Transverse colon (tissue), 4 donors: Measurements from ENCODE around the gene FOXP1. TPM values are rescaled to one million over a fixed set of nuclear protein-coding genes. Genes with fewer than 3 reads are reported as not detected.

ENCODE experiments used
- DNase-seq: peaks from one replicate; pipeline ENCODE4 v3.0.0-alpha.2; 2019
- H3K27ac ChIP-seq, 4 donors: fragments of 200-600 bp; sonication (generic); 2 replicates each; pipeline ENCODE4 v1.5.1; 2016 to 2018; ENCODE audit warnings: inconsistent platforms in 4 of 4
- H3K27me3 ChIP-seq: fragments of 200-600 bp; sonication (generic); 2 replicates; pipeline ENCODE4 v1.5.1; 2017; ENCODE audit warnings: inconsistent platforms
- H3K36me3 ChIP-seq, 4 donors: fragments of 200-600 bp; sonication (generic); 2 replicates each; pipeline ENCODE4 v1.5.1; 2017 to 2019; ENCODE audit warnings: inconsistent platforms in 4 of 4
- H3K4me1 ChIP-seq, 4 donors: fragments of 200-600 bp; sonication (generic); 2 replicates each; pipeline ENCODE4 v1.5.1; 2017 to 2020; ENCODE audit warnings: inconsistent platforms in 4 of 4
- H3K4me3 ChIP-seq, 4 donors: fragments of 200-600 bp; sonication (generic); 1 replicate in 1 of 4; 2 replicates in 3 of 4; pipeline versions ENCODE4 v1.5.1 to v1.6.1; 2017 to 2019; ENCODE audit warnings: inconsistent platforms in 4 of 4
- H3K9me3 ChIP-seq, 2 donors: fragments of 200-600 bp; sonication (generic); 2 replicates each; pipeline ENCODE4 v1.5.1; 2017 to 2019; ENCODE audit warnings: inconsistent platforms in 2 of 2
- EP300 ChIP-seq: sonication (generic); formaldehyde crosslinking; IDR thresholded peaks from one replicate; pipeline ENCODE4 v1.6.1; 2017; ENCODE audit warnings: antibody characterized with exemption, low read depth
- POLR2A ChIP-seq: fragments of 450-650 bp; IDR thresholded peaks from one replicate; pipeline ENCODE4 v1.6.1; 2016; ENCODE audit warnings: antibody characterized with exemption, mild to moderate bottlenecking, moderate library complexity
- POLR2AphosphoS5 ChIP-seq, 3 donors: sonication (generic); formaldehyde crosslinking; IDR thresholded peaks; one replicate each; pipeline ENCODE4 v1.6.1; 2016; ENCODE audit warnings: antibody characterized with exemption in 3 of 3
- WGBS, 2 donors: methylation state at CpG; one replicate each; pipeline ENCODE4 v1.1.5; 2018; ENCODE audit warnings: low coverage in 1 of 2; 5-methylcytosine and 5-hydroxymethylcytosine counted together
- in situ Hi-C, 4 donors: fragments of 200-750 bp; cut with MboI; loops; one replicate each; pipeline versions ENCODE4 v1.15.0 to v1.15.1; 2017; ENCODE audit warnings: low sequenced_read_pairs in 3 of 4, low pct_ligation_motif_present in 1 of 4, low pct_unique_long_range_greater_than_20kb in 1 of 4
- intact Hi-C: fragments of 100-400 bp; cut with DNase I; formaldehyde crosslinking; loops from one replicate; pipeline ENCODE4 v1.15.1; 2023; ENCODE audit warnings: low total_unique reads
- total RNA-seq, 4 donors: library from RNA; depleted of rRNA; stranded (reverse); fragments of >200 nt; gene quantifications; one replicate each; pipeline ENCODE4 v1.1.0, GENCODE V29; 2016
- TF ChIP-seq, protein P1 (sequence below), 5 experiments: fragments of 200-600 bp in 3 of 5; fragments of 450-650 bp in 2 of 5; sonication (generic) in 3 of 5; IDR thresholded peaks; 1 replicate in 2 of 5; 2 replicates in 3 of 5; pipeline ENCODE4 v1.5.1; 2016 to 2017; ENCODE audit warnings: antibody characterized with exemption in 5 of 5, inconsistent platforms in 3 of 5, mild to moderate bottlenecking in 2 of 5, moderate library complexity in 1 of 5

The FOXP1 gene
- total RNA-seq, 4 donors from 2014 or later: 102 to 260 (median 150) TPM

DNA sequence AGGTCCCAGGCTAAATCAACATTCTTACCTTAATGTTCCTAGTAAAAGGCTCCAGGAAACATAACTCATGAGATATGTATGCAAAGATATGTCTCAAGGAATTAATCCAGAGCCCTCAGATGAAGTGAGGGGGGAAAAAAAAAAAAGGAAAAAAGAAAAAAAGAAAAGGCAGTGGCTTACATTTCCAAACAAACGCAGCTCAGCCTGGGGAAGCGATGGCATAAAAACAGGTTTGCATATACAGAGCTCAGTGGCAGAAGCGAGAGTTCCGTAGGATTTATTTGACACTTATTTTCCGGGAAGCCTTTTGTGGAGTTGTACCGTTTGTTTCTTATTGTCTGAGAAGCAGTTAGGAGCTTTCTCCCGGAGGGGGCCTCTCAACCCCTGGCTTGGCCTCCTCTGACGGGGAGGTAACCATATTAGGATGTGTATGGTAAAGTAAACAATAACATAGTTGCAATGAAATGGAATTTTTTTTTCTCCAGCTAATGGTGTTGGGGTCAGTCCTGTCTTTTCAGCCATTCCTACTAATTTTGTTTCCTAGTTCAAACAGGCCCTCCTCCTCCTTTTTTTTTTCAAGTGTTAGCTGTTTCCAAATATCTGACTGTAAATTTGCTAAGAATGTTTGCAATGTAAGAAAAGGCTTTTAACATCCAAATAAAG lies 338.6 kb downstream of the FOXP1 start:
- 59 to 61% methylated on average over 8 of the region's 8 CpGs for whole genome bisulfite sequencing, 2 donors
- Histone ChIP-seq H3K4me3 (peak overlapping the region in 3 of 4 donors; percentile 10 to 30 (median 15)), H3K27me3 (no peaks in the 10 kb centered on the region), H3K36me3 (no peaks in the 10 kb centered on the region), H3K4me1 (peaks cover 0 to 12% (median 7%) of the 10 kb centered on the region in 4 donors), H3K27ac (peak overlapping the region; percentile 55 to 76 (median 67)), H3K9me3 (no peaks in the 10 kb centered on the region)
- in situ Hi-C loops: no loop called here
- TF ChIP-seq, protein P1, sequence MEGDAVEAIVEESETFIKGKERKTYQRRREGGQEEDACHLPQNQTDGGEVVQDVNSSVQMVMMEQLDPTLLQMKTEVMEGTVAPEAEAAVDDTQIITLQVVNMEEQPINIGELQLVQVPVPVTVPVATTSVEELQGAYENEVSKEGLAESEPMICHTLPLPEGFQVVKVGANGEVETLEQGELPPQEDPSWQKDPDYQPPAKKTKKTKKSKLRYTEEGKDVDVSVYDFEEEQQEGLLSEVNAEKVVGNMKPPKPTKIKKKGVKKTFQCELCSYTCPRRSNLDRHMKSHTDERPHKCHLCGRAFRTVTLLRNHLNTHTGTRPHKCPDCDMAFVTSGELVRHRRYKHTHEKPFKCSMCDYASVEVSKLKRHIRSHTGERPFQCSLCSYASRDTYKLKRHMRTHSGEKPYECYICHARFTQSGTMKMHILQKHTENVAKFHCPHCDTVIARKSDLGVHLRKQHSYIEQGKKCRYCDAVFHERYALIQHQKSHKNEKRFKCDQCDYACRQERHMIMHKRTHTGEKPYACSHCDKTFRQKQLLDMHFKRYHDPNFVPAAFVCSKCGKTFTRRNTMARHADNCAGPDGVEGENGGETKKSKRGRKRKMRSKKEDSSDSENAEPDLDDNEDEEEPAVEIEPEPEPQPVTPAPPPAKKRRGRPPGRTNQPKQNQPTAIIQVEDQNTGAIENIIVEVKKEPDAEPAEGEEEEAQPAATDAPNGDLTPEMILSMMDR (IDR thresholded peaks at IDR 0.05): no peak
- no peak for TF ChIP-seq POLR2A
- TF ChIP-seq EP300: no peak
- peak in 2 of 3 donors; percentile 17 to 31 for TF ChIP-seq POLR2AphosphoS5 (IDR thresholded peaks at IDR 0.05)
- peak; percentile 24 for DNase-seq
- intact Hi-C loops: loop anchor here (5.0 to 10.0 kb wide), 2 partner anchors 110 to 178 kb away; no protein-coding TSS in a partner anchor

DNA sequence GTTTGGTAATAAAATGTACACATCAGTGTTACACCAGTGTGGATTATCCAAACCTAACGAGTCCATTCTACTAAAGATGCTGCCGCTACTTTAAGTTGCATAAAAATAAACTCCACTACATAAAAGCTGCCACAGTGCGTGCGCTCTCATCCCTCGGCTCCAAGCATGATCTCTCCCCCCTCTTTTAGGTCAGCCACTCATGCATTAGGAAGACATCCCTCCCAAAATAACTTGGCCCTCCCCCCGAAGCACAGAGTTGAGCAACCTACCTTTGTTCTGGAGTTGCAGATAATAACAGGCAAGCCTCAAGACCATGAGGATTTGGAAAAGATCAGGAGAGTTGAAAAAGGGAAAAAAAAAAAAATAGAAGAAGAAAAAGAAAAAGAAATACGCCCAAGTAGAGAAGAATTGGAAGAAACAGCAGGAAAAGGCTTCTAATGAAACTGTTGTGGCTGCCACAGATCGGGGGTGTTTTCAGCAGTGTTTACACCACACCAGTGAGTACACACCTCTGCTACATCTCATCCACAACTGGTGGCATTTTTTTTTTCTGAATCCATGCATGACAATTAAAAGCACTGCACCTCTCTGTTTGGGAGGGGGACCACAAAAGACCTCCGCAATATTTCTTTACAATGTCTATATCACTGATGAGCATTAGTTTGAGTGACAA lies 339.2 kb downstream of the FOXP1 start:
- no peaks in the 10 kb centered on the region for H3K36me3 ChIP-seq
- peaks cover 0 to 19% (median 7%) of the 10 kb centered on the region in 4 donors for H3K4me1 ChIP-seq
- in situ Hi-C loops: no loop called here
- 69 to 73% methylated on average over 7 to 9 of the region's 9 CpGs for WGBS, 2 donors
- intact Hi-C loops: loop anchor here (10.0 kb wide), 1 partner anchor 109 kb away; no protein-coding TSS in a partner anchor
- TF ChIP-seq POLR2AphosphoS5 (IDR thresholded peaks at IDR 0.05) (peak in 2 of 3 donors; percentile 38 to 56), EP300 (no peak)
- peak overlapping the region; percentile 55 to 76 (median 67) for H3K27ac ChIP-seq
- peak overlapping the region in 3 of 4 donors; percentile 10 to 30 (median 15) for H3K4me3 ChIP-seq
- H3K9me3 ChIP-seq: no peaks in the 10 kb centered on the region
- peak; percentile 39 for DNase-seq
- no peaks in the 10 kb centered on the region for H3K27me3 ChIP-seq

DNA sequence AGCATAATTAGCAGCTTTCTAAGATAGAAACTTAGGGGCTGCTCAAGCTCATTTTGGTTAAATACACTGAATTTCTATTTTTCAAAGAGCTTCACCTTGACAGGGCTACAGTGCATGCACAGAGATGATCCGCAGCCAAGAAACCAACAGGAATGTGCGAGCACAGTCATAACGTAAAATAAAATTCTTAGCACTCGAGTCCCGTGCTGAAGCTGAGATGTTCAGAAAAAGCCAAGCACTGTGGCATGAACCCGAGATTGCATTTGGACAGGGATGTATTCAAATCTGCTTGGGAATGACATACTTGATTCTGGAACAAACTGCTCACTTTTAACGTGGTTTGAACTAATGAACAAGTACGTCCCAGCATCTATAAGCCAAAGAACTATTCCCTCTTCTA lies 340.3 kb downstream of the FOXP1 start:
- H3K4me3 ChIP-seq: peak overlapping the region in 1 of 4 donors; percentile 30
- no peak for DNase-seq
- H3K36me3 ChIP-seq: no peaks in the 10 kb centered on the region
- no peaks in the 10 kb centered on the region for H3K9me3 ChIP-seq
- in situ Hi-C loops (no loop called here), intact Hi-C loops (loop anchor here (10.0 kb wide), 1 partner anchor 108 kb away; no protein-coding TSS in a partner anchor)
- H3K27ac ChIP-seq: peak overlapping the region; percentile 55 to 76 (median 67)
- no peak for TF ChIP-seq POLR2A
- TF ChIP-seq POLR2AphosphoS5 (IDR thresholded peaks at IDR 0.05): peak in 1 of 3 donors; percentile 16
- H3K27me3 ChIP-seq: no peaks in the 10 kb centered on the region
- peaks cover 0 to 30% (median 6%) of the 10 kb centered on the region in 4 donors for H3K4me1 ChIP-seq
- WGBS, 2 donors: 87 to 97% methylated on average over 8 of the region's 8 CpGs

DNA sequence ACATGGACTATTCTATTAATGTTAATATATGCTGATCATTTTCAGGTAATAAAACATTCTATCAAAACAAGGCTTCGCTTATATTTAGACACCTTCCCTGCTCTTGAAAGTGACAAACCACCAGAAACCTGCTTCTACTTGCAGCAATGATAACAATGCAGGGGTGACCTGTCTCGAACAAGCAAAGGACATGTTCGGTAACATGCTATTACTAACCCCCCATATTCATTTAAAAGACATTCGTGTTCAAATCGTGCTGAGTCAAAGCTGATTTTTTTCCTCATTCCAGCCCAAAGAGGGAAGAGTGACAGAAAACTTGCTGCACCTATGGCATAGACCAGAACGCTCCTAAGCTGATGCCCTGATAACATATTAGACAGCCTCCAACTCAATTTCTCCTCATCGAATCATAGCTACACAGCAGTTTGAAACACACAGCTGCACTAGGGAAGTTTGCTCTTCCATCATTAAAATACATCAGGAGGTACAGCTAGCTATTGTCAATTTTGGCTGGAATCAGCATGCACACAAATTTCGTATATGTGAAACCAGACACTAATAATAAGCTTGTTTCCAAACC lies 341.5 kb downstream of the FOXP1 start:
- Histone ChIP-seq H3K27ac (peak overlapping the region; percentile 55 to 76 (median 67)), H3K36me3 (no peaks in the 10 kb centered on the region), H3K27me3 (no peaks in the 10 kb centered on the region), H3K4me3 (peak overlapping the region in 1 of 4 donors; percentile 1), H3K4me1 (peaks cover 0 to 35% (median 9%) of the 10 kb centered on the region in 4 donors), H3K9me3 (no peaks in the 10 kb centered on the region)
- intact Hi-C loops (loop anchor here (10.0 kb wide), 1 partner anchor 107 kb away; no protein-coding TSS in a partner anchor), in situ Hi-C loops (no loop called here)
- TF ChIP-seq POLR2AphosphoS5 (IDR thresholded peaks at IDR 0.05): no peak
- TF ChIP-seq, protein P1 (IDR thresholded peaks at IDR 0.05): no peak
- TF ChIP-seq POLR2A: no peak
- TF ChIP-seq EP300: no peak
- 77 to 87% methylated on average over 7 to 8 of the region's 8 CpGs for WGBS, 2 donors
- no peak for DNase-seq
